Neural progenitor cell (in vitro differentiated cells): Measurements from ENCODE around the gene TLDC2.

Source experiments
- EZH2 ChIP-seq: fragments of 200-600 bp; sonication (generic); IDR thresholded peaks from 2 replicates; pipeline ENCODE4 v1.6.1; 2017; ENCODE audit warnings: antibody characterized with exemption, mild to moderate bottlenecking, moderate library complexity
- EZH2phosphoT487 ChIP-seq: fragments of 200-600 bp; sonication (generic); IDR thresholded peaks from 2 replicates; pipeline ENCODE4 v1.6.1; 2017; ENCODE audit warnings: antibody characterized with exemption
- TF ChIP-seq, protein P1 (sequence below): fragments of 200-600 bp; sonication (generic); IDR thresholded peaks from 2 replicates; pipeline ENCODE4 v1.5.1; 2017; ENCODE audit warnings: antibody characterized with exemption, mild to moderate bottlenecking

- TF ChIP-seq, protein P1, sequence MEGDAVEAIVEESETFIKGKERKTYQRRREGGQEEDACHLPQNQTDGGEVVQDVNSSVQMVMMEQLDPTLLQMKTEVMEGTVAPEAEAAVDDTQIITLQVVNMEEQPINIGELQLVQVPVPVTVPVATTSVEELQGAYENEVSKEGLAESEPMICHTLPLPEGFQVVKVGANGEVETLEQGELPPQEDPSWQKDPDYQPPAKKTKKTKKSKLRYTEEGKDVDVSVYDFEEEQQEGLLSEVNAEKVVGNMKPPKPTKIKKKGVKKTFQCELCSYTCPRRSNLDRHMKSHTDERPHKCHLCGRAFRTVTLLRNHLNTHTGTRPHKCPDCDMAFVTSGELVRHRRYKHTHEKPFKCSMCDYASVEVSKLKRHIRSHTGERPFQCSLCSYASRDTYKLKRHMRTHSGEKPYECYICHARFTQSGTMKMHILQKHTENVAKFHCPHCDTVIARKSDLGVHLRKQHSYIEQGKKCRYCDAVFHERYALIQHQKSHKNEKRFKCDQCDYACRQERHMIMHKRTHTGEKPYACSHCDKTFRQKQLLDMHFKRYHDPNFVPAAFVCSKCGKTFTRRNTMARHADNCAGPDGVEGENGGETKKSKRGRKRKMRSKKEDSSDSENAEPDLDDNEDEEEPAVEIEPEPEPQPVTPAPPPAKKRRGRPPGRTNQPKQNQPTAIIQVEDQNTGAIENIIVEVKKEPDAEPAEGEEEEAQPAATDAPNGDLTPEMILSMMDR, result no peak
- TF ChIP-seq EZH2, result no peak
- TF ChIP-seq EZH2phosphoT487, result no peak
Measured at GRCh38 chr20:36856195-36856594, 19.7 kb upstream of the TLDC2 start.
